NCI-H2029 treated with DMSO at 0.1 percent for 48 hours (cell line): ENCODE results near the gene RIN3.
A peak's percentile ranks its signal among the peaks of the same experiment; 100 is the strongest.

ENCODE experiments used
- DNase-seq: peaks from one replicate; lab custom pipeline; 2025; lab: John Stamatoyannopoulos, UW

RIN3 gene

GRCh38 chr14:92556863-92557543 is 43.4 kb downstream of the RIN3 start:
- no peak for DNase-seq

GRCh38 chr14:92557544-92557912 is 43.9 kb downstream of the RIN3 start:
- DNase-seq, result no peak

- no peak for DNase-seq
Measured at GRCh38 chr14:92558319-92558718, 44.7 kb downstream of the RIN3 start.

GRCh38 chr14:92559486-92559885 is 45.9 kb downstream of the RIN3 start:
- DNase-seq, result no peak

GRCh38 chr14:92560106-92560865 is 46.7 kb downstream of the RIN3 start:
- no peak for DNase-seq

GRCh38 chr14:92561906-92562479 is 48.4 kb downstream of the RIN3 start:
- no peak for DNase-seq

GRCh38 chr14:92563359-92563758 is 49.8 kb downstream of the RIN3 start:
- no peak for DNase-seq

GRCh38 chr14:92563765-92564285 is 50.2 kb downstream of the RIN3 start:
- no peak for DNase-seq

GRCh38 chr14:92564344-92565039 is 50.9 kb downstream of the RIN3 start:
- DNase-seq, result no peak

- DNase-seq, result no peak
Measured at GRCh38 chr14:92565040-92565717, 51.6 kb downstream of the RIN3 start.

GRCh38 chr14:92565718-92566115 is 52.1 kb downstream of the RIN3 start:
- no peak for DNase-seq

GRCh38 chr14:92567173-92567725 is 53.7 kb downstream of the RIN3 start:
- DNase-seq, result no peak

GRCh38 chr14:92568621-92569479 is 55.3 kb downstream of the RIN3 start:
- DNase-seq, result no peak

- no peak for DNase-seq
Measured at GRCh38 chr14:92570674-92571262, 57.2 kb downstream of the RIN3 start.

- no peak for DNase-seq
Measured at GRCh38 chr14:92572050-92572449, 58.5 kb downstream of the RIN3 start.

- DNase-seq, result peak; percentile 12
Measured at GRCh38 chr14:92573761-92574498, 60.3 kb downstream of the RIN3 start.

GRCh38 chr14:92575061-92575747 is 61.6 kb downstream of the RIN3 start:
- no peak for DNase-seq

GRCh38 chr14:92575748-92576303 is 62.2 kb downstream of the RIN3 start:
- no peak for DNase-seq

- no peak for DNase-seq
Measured at GRCh38 chr14:92577321-92577742, 63.8 kb downstream of the RIN3 start.
